GM12801 (cell line): ENCODE measurements around the gene OPA1.

Experiments
- TF ChIP-seq, protein P1 (sequence below): IDR thresholded peaks from one replicate; pipeline ENCODE4 v1.5.1; 2011; ENCODE audit warnings: control low read depth; ENCODE audit not compliant: insufficient read length; ENCODE audit errors: extremely low read depth

OPA1 gene

DNA sequence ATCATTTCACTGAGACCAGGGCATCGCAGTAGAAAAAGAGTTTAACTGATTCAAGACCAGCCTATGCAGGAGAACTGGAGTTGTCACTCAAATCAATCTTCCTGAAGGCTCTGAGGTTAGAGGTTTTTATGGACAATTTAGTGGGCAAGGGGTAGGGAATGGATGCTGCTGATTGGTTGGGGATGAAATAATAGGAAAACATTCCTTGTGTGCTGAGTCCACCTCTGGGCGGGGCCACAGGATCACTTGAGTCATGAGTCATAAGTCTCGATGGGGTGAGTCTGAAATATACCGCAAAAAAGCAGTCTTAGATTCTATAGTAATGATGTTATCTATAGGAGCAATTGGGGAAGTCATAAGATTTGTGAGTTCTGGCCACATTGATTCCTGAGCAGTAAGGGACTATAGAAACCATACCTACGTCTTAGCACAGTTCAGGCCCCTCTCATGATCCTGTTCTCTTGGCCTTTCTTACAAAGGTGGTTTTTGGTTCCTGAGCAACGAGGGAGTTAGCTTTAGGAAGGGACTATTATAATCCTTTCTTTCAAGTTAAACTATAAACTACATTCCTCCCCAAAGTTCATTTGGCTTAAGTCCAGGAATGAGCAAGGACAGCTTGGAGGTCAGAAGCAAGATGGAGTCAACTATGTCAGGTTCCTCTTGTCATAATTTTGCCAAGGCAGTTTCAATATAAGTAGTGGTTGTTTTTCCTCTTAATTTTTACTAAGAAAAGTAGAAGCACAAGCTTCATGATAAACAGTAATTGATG is 2.7 kb upstream of the OPA1 start:
- TF ChIP-seq, protein P1, sequence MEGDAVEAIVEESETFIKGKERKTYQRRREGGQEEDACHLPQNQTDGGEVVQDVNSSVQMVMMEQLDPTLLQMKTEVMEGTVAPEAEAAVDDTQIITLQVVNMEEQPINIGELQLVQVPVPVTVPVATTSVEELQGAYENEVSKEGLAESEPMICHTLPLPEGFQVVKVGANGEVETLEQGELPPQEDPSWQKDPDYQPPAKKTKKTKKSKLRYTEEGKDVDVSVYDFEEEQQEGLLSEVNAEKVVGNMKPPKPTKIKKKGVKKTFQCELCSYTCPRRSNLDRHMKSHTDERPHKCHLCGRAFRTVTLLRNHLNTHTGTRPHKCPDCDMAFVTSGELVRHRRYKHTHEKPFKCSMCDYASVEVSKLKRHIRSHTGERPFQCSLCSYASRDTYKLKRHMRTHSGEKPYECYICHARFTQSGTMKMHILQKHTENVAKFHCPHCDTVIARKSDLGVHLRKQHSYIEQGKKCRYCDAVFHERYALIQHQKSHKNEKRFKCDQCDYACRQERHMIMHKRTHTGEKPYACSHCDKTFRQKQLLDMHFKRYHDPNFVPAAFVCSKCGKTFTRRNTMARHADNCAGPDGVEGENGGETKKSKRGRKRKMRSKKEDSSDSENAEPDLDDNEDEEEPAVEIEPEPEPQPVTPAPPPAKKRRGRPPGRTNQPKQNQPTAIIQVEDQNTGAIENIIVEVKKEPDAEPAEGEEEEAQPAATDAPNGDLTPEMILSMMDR, result no peak

DNA sequence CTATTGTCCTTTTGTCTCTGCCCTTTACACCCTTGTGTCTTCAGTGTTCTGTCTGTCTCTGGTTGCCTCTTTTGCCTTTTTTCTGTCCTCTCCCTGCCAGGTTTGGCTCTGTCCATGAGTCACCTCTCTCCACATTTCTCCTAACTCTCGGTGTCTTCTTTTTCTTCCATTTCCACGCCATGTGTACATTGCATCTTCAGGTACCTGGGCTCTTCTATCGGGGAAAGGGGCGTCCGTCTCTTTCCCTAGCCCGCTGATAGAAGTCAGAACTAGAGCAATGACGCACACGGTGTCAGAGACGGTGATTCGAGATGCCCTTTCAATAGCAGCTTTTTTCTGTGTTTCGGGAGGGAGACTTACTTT is 641 bp downstream of the OPA1 start:
- TF ChIP-seq, protein P1, result no peak

DNA sequence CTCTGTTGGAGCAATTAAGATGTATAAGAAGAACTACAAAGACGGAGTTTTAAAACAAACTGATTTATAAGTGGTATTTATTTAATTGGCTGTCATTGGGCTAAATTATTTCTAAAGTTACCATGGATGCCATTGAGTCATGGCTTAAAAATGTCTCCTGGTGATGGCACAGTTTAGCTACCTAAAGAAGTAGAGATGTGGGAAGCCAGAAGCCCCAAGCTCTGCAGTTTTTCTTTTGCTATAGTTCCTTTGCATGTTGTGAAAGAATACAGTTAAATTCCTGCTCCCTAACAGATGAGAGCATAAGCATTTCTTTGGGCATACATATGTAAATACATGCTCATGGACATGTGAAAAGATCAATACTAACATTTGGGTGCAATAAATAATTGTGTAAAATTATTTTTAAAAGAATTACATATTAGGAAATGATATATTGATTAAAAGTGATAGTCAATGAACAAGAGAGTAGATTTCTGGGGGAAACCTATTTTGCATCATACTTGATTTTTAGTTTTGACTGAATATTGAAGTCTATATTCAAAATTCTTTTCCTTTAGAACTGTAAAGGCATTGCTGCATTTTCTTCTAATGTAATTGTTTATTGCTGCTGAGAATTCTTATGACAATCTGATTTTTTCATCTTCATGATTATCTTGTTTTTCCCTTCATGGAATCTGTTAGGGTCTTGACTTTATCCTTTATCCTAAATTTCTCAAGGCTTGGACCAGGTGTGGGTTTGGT is 2.1 kb downstream of the OPA1 start:
- TF ChIP-seq, protein P1, result no peak

DNA sequence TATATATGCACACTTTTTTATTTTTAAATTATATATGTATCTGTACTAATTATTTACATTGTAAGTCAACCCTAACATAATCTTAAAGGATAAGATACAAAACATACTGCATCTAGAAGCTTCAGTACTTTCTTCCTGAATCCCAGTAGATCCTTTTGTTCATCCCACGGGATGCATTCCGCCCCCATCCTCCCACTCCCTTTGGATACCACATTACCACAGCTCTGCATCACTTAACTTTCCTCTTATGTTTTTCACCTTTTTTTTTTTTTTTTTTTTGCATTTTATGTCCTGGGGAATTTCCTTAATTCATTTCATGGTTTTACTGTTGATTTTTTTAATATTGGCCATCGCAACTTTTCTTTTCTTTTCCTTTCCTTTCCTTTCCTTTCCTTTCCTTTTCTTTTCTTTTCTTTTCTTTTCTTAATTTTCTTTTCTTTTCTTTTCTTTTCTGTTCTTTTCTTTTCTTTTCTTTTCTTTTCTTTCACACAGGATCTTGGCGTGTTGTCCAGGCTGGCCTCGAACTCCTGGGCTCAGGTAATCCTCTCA is 3.0 kb downstream of the OPA1 start:
- TF ChIP-seq, protein P1, result no peak

DNA sequence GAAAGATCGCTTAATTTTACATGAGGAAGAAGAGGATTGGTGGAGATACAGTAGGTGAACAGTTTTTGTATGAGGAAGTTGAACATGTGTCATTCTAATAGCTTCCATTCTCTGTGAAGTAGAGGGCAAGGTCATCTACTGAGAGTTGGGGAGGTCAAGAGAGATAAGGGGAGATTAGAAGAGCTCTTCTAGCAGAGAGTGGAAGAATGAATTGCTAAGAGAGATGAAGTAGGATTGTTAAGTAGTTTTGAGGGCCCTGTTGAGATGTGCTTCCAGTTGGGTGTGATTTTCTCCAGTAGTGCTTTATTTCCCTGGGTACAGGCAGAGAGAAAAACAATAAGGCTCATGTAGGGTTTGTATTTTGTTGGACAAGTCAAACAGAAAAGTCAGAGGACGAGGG is 5.2 kb downstream of the OPA1 start:
- TF ChIP-seq, protein P1, result no peak

DNA sequence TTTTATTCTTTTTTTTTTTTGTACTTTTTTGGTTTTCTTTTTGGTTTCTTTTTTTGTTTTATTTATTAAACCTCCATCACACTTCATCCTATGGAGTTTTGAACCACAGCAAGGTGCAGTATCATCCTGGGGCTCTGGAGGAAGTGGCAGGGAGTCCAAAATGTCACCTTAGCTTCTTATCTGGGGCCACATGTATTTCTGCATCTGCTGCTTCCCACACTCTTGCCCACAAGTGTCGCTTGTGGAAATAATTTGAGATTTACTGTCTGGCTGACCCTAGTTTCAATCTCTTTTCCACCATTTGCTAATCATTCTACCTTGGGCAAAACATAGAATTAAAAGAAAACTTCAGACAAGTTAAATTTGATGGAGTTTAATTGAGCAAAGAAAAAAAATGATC is 6.4 kb downstream of the OPA1 start:
- TF ChIP-seq, protein P1, result no peak

DNA sequence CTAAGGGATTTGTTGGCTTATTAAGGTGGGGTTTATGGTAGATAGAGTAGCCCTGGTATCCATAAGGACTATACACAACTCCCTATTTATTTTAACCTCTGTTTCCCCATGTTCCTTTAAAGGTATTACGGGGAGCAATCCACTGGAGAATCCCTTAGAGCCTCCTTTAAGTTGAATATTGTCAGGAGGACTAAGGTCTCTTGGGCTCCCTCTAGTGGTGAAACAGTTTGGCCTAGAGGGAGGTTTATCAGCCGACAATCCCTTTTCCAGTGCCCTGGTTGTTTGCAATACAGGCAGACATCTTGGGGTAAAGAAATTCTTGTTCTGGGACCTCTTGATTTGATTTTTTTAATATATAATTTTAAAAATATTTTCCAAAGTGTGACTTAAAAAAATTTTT is 12.9 kb downstream of the OPA1 start:
- TF ChIP-seq, protein P1, result no peak
